NCI-H82 treated with DMSO at 0.1 percent for 48 hours (cell line): ENCODE results near the gene CATSPERZ.
A peak's percentile ranks its signal among the peaks of the same experiment; 100 is the strongest.
"Not testable (repeated sequence)": the region's sequence is repeated elsewhere in the genome, so short reads cannot be mapped to it uniquely, and the experiment has no call there.

ENCODE experiments used
- DNase-seq: peaks from one replicate; lab custom pipeline; 2025; ENCODE audit not compliant: unreplicated experiment; lab: John Stamatoyannopoulos, UW

Gene CATSPERZ

DNA sequence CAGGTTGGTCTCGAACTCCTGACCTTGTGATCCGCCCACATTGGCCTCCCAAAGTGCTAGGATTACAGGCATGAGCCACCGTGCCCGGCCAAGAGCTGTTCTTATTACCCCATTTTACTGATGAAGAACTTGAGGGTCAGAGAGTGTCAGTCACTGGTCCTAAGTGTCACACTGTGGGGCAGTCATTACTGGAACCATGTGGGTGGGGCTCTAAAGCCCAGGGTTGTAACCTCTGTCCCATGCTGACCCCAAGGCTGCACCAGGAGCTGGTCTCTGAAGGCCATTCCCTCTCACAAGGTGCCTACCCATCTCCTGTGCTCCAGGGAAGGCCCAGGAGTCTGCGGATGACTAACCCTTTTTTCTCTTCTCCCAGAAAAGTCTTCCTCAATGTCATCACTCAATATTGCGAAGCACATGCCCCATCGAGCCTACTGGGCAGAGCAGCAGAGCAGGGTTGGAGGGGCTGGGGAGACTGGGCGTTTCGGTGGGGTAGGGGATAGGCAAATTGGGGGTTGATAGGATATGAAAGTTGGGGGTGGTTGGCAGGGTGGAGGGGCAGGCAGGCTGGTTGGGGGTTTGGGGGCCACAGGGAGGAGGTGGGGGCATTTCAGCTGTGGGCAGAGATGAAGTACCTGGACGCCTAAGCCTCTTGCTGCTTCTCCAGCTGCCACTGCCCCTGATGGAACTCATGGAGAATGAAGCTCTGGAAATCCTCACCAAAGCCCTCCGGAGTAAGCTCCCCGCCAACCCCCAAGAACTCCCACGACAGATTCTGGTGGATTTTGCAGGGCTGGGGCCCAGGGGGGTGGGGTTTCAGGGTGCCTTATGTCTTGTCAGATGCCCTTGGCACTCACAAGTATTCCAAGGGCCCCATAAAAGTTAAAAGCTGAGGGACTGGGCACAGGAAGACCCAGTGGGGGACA lies 3.2 kb downstream of the CATSPERZ start:
- no peak for DNase-seq

DNA sequence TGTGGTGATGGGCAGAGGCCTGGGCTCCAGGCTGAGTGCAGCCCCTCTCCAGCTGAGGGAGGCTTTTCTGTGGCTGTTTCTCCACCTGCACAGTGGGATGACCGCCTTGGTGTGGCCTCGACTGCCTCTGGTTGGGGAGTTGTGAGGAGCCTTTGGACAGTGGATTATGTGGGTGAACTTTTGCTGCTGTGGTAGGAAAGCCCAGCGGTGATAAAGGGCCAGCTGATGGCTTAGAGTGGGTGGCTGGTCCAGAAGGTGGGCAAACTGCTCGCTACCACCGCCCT lies 3.8 kb downstream of the CATSPERZ start:
- DNase-seq: no peak

DNA sequence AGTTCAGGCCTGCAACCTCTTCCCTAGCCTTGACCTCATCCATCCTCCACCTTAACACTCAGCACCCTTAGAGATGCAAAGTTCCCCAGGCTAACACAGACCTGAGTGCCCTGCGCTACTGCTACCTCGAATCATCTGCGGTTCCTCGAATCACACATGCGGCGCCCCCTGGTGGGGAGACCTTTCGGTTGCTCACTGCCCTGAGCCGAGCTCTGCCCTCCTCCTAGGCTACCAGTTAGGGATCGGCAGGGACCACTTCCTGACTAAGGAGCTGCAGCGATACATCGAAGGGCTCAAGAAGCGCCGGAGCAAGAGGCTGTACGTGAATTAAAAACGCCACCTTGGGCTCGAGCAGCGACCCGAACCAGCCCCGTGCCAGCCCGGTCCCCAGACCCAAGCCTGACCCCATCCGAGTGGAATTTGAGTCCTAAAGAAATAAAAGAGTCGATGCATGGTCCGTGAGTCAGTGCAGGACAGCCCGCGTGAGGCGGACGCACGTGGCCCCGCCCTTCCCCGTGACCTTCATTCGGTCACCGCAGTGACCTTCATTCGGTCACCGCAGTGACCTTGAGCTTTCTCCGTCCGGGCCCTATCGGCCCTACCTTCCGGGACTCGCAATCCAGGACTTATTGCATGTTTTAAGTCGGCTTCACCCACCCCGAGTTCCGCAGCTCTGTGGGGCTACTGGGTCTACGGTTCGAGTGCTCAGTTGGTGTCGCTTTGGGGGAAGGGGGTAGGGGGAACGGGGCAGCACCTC lies 4.3 kb downstream of the CATSPERZ start:
- peak; percentile 67 for DNase-seq

DNA sequence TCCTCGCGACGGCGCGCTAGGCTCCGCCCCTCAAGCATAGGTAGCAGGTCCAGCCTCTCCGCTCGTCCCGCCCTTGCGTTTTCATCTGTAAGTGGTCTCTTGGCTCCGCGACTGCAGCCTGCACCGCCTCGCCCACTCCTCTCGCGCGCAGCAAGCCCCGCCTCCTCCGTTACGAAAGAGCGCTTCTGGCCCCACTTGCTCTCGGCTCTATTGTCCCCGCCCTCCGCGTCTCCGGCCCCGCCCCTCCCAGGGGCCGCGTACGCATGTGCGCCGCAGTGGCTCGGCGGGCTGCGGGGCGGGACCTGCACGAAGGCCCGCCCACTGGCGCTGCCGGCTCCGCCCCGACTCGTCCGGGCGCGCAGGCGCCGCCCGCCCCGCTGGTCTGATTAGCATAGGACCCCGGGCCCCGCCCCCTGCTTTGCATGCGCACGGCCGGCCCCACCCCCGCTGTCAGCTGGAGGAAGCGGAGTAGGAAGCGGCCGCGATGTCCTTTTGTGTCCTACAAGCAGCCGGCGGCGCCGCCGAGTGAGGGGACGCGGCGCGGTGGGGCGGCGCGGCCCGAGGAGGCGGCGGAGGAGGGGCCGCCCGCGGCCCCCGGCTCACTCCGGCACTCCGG lies 5.0 kb downstream of the CATSPERZ start, which contains the start of gene ESRRA:
Gene ESRRA (plus strand): TSS at position 450 of the 616 bp plus-strand sequence. CDS start 1,656 bp downstream, outside the sequence.
- DNase-seq: peak; percentile 96

DNA sequence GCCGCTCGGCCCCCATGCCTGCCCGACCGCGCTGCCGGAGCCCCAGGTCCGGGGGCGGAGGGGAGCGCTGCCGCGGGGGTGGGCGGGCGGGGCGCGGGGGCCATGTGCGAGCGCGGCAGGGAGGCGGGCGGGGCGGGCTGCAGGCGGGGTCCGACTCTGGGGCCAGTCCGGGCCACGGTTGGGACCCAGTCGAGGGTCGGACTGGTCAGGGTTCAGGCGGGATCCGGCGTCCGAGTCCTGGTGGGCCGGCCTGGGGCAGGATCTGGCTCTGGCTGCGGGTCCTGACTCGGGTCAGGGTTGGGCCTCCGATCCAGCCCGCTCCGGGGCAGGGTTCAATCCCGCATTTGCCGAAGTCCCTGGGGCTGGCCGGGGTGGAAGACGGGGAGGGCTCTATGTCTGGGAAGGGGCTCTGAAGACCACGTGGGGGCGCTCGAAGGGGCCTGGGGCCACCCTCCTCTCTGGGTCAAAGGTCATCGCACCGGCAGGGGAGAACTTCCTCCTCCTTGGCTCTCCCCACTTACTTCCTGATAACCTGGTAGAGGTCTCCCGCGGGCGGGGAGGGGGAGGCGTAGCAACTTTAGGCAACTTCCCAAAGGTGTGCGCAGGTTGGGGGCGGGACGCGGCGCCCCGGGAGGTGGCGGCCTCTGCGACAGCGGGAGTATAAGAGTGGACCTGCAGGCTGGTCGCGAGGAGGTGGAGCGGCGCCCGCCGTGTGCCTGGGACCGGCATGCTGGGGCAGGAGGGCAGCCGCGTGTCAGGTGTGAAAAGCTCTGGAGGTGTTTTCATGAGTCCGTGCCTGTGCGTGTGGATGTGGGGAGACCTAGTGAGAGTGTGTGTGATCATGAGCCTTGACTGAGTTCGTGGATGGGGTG lies 5.8 kb downstream of the CATSPERZ start:
- peak; percentile 39 for DNase-seq

DNA sequence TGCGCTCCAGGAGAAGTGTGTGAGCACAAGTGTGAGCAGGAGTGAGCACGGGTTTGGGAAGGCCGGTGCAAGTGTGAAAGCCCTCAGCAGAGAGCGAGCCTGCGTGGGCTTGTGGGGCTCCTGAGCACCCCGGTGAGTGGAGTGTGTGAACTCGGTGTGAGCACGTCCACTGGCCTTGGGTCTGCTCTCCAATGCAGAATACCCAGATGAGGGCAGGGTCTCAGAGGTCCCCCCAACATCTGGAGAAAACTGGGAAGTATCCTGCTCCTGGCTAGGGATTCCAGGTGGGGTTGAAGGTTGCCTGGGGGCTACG lies 6.4 kb downstream of the CATSPERZ start:
- no peak for DNase-seq

DNA sequence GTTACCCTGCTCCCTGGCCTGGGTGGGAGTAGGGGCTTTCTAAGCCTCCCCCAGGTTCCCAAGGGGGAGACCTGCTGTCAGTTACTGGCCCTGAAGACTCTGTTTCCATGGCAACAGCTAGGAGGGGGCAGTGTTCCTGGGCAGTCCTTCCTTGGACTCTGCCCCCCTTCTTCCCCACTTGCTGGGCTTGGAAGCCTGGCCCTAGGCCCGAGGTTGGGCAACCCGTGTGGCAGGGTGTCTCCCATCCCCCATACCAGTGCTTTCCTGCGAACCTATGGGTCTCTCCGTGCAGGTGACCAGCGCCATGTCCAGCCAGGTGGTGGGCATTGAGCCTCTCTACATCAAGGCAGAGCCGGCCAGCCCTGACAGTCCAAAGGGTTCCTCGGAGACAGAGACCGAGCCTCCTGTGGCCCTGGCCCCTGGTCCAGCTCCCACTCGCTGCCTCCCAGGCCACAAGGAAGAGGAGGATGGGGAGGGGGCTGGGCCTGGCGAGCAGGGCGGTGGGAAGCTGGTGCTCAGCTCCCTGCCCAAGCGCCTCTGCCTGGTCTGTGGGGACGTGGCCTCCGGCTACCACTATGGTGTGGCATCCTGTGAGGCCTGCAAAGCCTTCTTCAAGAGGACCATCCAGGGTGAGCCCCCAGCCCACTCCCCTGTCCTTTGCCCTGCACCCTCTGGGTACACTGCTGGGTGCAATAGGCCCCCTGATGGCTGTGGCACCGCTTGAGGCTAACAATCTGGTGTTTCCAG lies 6.9 kb downstream of the CATSPERZ start:
- DNase-seq: no peak

DNA sequence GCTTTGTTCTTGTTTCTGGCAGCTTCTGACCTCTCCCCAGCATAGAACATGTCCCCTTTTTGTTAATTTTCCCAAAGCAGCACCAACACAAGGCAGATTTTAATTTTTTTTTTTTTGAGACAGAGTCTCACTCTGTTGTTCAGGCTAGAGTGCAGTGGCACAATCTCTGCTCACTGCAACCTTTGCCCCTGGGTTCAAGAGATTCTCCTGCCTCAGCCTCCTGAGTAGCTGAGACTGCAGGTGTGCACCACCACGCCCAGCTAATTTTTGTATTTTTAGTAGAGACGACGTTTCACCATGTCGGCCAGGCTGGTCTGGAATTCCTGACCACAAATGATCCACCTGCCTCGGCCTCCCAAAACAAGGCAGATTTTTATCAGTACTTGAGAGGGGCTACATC lies 7.6 kb downstream of the CATSPERZ start:
- DNase-seq: not testable (repeated sequence)

DNA sequence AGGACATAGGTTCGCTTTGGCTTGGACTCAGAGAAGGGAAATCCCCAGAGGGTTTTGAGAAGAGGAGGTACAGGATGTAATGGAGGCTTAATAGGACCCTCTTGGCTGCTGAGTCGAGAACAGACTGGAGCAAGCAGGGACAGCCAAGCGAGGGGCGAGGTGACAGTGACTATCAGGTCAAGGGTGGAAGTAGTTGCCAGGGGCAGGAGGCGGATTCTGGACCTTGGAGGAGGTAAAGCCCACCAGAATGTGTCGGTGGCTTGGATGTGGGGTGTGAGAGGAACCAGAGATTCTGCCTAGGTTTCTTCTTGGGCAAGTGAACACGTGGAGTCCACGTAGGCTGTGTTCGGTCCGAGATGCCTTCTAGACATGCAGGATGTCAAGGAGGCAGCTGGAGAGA lies 12.8 kb downstream of the CATSPERZ start:
- DNase-seq: no peak

DNA sequence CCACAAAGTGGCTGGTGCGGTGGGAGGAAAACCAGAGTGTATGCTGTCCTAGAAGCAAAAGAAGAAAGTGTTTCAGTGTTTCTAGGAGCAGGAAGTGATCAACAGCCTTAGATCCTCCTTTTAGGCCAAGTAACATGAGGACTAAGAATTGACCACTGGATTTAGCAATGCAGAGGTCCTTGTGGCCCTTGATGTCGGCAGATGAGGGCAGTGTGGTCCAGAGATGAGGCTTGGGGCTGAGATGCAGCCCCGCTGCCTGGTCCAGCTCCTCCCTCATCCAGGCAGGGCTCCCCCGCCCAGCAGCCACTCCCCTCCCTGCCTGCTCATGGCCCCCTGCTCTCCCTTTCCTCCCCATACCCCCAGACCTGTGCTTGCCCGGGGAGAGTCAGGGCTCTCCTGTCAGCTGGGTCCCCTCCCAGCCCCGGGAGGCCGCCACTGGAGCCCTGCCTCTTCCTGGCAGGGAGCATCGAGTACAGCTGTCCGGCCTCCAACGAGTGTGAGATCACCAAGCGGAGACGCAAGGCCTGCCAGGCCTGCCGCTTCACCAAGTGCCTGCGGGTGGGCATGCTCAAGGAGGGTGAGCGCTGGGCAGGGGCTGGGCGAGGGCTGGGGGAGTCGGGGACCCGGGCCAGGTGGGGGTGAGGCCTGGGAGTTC lies 13.5 kb downstream of the CATSPERZ start:
- no peak for DNase-seq

DNA sequence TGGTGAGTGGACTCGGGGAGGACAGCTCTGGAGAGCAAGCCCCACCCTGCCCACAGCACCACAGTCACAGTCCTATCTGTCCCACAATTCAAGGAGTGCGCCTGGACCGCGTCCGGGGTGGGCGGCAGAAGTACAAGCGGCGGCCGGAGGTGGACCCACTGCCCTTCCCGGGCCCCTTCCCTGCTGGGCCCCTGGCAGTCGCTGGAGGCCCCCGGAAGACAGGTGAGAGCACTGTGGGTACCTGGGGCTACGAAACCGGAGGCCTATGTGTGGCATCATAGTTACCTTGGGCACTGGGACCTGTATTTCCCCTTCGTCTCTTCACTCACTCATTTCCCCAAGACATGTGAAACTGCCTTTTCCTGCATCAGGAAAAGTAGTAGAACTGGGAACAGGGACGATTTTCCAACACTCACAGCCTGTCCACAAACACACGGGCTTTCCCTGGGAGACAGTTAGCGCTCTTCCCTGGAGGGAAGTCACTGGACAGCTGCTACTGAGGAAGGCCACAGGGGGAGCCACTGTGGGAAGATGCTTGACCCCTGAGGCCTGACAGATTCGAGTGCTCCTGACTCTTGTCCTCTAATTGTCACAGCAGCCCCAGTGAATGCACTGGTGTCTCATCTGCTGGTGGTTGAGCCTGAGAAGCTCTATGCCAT lies 14.1 kb downstream of the CATSPERZ start:
- DNase-seq: no peak

DNA sequence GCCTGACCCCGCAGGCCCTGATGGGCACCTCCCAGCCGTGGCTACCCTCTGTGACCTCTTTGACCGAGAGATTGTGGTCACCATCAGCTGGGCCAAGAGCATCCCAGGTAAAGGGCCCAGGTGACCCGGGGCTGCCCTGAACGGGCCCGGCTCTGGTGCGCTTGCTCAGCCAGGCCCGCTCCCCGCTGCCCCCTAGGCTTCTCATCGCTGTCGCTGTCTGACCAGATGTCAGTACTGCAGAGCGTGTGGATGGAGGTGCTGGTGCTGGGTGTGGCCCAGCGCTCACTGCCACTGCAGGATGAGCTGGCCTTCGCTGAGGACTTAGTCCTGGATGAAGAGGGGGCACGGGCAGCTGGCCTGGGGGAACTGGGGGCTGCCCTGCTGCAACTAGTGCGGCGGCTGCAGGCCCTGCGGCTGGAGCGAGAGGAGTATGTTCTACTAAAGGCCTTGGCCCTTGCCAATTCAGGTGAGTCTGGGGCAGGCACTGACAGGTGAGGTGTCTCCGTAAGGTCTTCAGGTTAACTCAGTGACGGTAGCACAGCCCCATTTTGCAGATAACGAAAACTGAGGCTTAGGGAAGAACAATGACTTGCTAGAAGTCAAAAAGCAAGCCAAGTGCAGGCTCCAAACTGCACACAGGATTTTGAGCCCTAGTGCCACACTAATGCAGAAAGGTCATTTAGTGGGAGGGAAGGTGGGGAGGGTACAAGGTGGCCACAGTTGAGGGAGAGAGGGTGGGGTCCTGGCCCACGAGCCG lies 14.8 kb downstream of the CATSPERZ start:
- no peak for DNase-seq

DNA sequence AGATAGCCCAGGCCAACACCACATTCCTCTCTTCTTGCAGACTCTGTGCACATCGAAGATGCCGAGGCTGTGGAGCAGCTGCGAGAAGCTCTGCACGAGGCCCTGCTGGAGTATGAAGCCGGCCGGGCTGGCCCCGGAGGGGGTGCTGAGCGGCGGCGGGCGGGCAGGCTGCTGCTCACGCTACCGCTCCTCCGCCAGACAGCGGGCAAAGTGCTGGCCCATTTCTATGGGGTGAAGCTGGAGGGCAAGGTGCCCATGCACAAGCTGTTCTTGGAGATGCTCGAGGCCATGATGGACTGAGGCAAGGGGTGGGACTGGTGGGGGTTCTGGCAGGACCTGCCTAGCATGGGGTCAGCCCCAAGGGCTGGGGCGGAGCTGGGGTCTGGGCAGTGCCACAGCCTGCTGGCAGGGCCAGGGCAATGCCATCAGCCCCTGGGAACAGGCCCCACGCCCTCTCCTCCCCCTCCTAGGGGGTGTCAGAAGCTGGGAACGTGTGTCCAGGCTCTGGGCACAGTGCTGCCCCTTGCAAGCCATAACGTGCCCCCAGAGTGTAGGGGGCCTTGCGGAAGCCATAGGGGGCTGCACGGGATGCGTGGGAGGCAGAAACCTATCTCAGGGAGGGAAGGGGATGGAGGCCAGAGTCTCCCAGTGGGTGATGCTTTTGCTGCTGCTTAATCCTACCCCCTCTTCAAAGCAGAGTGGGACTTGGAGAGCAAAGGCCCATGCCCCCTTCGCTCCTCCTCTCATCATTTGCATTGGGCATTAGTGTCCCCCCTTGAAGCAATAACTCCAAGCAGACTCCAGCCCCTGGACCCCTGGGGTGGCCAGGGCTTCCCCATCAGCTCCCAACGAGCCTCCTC lies 15.7 kb downstream of the CATSPERZ start:
- DNase-seq: not testable (repeated sequence)

DNA sequence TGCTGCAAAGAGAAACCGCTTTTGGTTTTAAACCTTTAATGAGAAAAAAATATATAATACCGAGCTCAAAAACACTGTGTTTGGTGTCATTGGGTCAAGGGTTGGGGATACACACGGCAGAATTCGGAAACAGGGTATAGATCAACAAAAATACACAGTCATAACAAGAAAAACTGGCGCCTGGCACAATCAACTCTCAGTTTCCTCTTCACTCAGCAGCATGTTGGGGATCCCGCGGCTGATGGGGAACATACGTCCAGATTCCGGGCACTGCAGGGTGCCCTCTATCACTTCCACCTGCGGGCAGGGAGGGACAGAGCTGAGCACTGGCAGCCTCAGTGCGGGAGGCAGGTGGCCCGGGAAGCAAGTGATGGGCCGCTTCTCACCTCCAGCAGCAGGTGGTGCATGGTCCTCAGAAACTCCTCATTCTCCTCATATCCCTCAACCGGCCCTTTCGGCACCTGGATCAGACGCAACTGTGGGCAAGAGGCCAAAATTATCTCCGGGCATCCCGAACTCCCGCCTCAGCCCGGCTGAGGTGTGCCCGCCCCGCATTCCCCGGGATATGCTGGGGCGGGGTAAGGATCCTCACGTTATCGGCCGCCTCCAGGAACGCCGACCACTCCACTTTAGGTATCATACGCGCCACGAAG lies 16.6 kb downstream of the CATSPERZ start:
- no peak for DNase-seq

DNA sequence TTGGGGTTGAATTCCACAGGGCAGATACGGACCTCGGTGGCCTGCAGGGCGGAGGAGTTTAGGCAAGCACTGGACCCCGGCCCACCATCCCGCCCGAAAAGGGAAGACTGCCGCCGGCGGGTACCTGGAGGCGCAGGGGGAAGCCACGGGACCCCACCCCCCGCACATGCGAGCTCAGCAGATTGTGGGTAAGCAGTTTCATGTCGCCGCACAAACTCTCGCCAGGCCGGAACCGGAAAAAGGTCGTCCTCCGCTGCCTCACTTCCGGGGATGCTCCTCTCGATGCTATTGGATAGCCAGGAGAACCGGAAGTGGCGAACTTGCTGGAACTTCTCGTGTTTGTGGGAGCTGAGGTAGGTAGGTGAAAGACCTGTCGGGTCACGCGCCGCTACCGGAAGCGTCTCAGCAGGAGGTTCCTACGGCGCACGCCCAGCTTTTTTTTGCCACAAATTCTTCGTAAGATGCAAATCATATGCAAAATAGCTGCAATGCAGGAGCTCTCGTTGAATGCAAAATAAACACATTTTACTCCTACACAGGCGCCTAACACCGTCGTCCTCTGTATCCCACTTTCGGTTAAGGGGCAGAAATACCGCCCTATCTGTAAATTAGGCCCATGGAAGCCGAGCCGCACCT lies 17.3 kb downstream of the CATSPERZ start, which contains the start of gene TRMT112:
Gene TRMT112 (minus strand): TSS at position 235 of the 636 bp plus-strand sequence. CDS start 33 bp downstream, at position 202.
- DNase-seq: peak; percentile 86

DNA sequence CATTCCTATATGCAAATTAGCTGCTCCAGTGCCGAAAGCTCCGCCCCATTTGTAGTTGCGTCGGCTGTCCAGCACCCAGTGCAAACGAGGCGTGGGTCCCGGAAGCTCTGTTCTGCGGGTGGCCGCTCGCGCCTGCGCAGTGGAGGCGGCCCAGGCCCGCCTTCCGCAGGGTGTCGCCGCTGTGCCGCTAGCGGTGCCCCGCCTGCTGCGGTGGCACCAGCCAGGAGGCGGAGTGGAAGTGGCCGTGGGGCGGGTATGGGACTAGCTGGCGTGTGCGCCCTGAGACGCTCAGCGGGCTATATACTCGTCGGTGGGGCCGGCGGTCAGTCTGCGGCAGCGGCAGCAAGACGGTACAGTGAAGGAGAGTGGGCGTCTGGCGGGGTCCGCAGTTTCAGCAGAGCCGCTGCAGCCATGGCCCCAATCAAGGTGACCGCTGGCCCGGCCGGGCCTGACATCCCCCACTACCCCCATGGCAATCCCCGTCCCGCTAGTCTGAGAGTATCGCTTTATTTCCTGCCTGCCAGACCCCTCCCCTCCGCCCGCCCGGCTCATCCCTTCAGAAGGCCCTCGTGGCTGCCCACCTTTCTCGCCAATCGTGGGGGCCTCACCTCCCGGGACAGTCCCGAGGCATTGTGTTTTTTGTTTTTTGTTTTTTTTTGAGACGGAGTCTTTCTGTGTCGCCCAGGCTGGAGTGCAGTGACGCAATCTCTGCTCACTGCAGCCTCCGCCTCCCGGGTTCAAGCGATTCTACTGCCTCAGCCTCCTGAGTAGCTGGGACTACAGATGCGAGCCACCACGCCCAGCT lies 18.0 kb downstream of the CATSPERZ start, which contains the start of gene PRDX5:
Gene PRDX5 (plus strand): TSS at position 161 of the 805 bp plus-strand sequence. CDS start 95 bp downstream, at position 256.
- peak; percentile 74 for DNase-seq
